Measurements from ENCODE around the gene TBL1XR1. TPM values are rescaled to one million over a fixed set of nuclear protein-coding genes. Genes with fewer than 3 reads are reported as not detected.

The TBL1XR1 gene
- total RNA-seq, 1 experiment from 2014 or later = 175 TPM

- no peaks in the 10 kb centered on the region for H3K79me2 ChIP-seq (ENCODE audit: insufficient read depth, low read length)
- no peak overlapping the region for H3K14ac ChIP-seq (ENCODE audit: insufficient read depth, low read length)
- TF ChIP-seq, protein P1, sequence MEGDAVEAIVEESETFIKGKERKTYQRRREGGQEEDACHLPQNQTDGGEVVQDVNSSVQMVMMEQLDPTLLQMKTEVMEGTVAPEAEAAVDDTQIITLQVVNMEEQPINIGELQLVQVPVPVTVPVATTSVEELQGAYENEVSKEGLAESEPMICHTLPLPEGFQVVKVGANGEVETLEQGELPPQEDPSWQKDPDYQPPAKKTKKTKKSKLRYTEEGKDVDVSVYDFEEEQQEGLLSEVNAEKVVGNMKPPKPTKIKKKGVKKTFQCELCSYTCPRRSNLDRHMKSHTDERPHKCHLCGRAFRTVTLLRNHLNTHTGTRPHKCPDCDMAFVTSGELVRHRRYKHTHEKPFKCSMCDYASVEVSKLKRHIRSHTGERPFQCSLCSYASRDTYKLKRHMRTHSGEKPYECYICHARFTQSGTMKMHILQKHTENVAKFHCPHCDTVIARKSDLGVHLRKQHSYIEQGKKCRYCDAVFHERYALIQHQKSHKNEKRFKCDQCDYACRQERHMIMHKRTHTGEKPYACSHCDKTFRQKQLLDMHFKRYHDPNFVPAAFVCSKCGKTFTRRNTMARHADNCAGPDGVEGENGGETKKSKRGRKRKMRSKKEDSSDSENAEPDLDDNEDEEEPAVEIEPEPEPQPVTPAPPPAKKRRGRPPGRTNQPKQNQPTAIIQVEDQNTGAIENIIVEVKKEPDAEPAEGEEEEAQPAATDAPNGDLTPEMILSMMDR (conservative IDR thresholded peaks at IDR 0.05) = no peak
- no peaks in the 10 kb centered on the region; a peak in 1 of 5 replicates for H3K9me3 Mint-ChIP-seq
- no peak overlapping the region for H4K91ac ChIP-seq (ENCODE audit: insufficient read length, low read depth, low read length)
- H3K27ac Mint-ChIP-seq = peak overlapping the region in 1 of 3 experiments; percentile 11; a peak in 2 of 7 replicates
- H3K23me2 ChIP-seq (ENCODE audit: insufficient read length, low read depth, low read length, poor library complexity, severe bottlenecking) = no peaks in the 10 kb centered on the region
- no peak overlapping the region for H2BK120ac ChIP-seq (ENCODE audit: low read depth, low read length, poor library complexity, severe bottlenecking)
- no peak overlapping the region for H3T11ph ChIP-seq (ENCODE audit: low read length)
- H3K4me2 ChIP-seq (ENCODE audit: insufficient read depth, insufficient read length, low read length) = no peak overlapping the region
- no peak overlapping the region for H2BK20ac ChIP-seq (ENCODE audit: low read depth, low read length, poor library complexity, severe bottlenecking)
- H3K56ac ChIP-seq (ENCODE audit: insufficient read length, low read depth, low read length) = no peak overlapping the region
- no peak overlapping the region for H2AK5ac ChIP-seq (ENCODE audit: insufficient read length, low read length)
- H3K4me1 Mint-ChIP-seq = peaks cover 0 to 3% of the 10 kb centered on the region in 2 experiments; a peak in 1 of 4 replicates
- no peak overlapping the region for H2BK12ac ChIP-seq (ENCODE audit: insufficient read length, low read depth, low read length)
- H2BK15ac ChIP-seq (ENCODE audit: low read depth, low read length) = no peak overlapping the region
- no peaks in the 10 kb centered on the region for H4K20me1 ChIP-seq (ENCODE audit: control insufficient read depth, insufficient read depth, insufficient read length)
- H4K8ac ChIP-seq (replicated peaks; ENCODE audit: insufficient read length, low read depth, low read length) = no peak overlapping the region
- no peak overlapping the region for H3K4me3 Mint-ChIP-seq
- no peaks in the 10 kb centered on the region for H3K4me1 ChIP-seq (ENCODE audit: insufficient read depth, low read length)
- no peak overlapping the region for H4K5ac ChIP-seq (ENCODE audit: insufficient read length, low read depth, low read length)
- H3K4ac ChIP-seq (ENCODE audit: low read depth, low read length) = no peak overlapping the region
- H2AFZ ChIP-seq (ENCODE audit: low read length) = no peak overlapping the region
- no peak overlapping the region for H3K23ac ChIP-seq (ENCODE audit: insufficient read length, low read depth, low read length)
- H3K79me1 ChIP-seq (ENCODE audit: insufficient read depth, low read depth, low read length, poor library complexity, severe bottlenecking) = no peaks in the 10 kb centered on the region
- no peak for DNase-seq
- no peak overlapping the region for H3K27ac ChIP-seq (ENCODE audit: insufficient read length, low read depth, low read length)
- no peaks in the 10 kb centered on the region for H3K27me3 ChIP-seq (ENCODE audit: insufficient read depth, low read length)
- no CpG with 5 or more reads among the region's 3 CpGs for WGBS (ENCODE audit: extremely low coverage, insufficient read length, low lambda C conversion rate)
- H3K18ac ChIP-seq (ENCODE audit: insufficient read length, low read depth, low read length) = no peak overlapping the region
- no peak overlapping the region for H2BK5ac ChIP-seq (ENCODE audit: insufficient read length, low read length)
- H3K9me3 ChIP-seq (ENCODE audit: control insufficient read depth, low read depth, low read length) = no peaks in the 10 kb centered on the region
- no peaks in the 10 kb centered on the region for H3K36me3 Mint-ChIP-seq (ENCODE audit: insufficient read depth in 1 of 3, low read depth in 3 of 3)
- no peaks in the 10 kb centered on the region for H3K27me3 Mint-ChIP-seq (ENCODE audit: low read depth)
- H3K9ac ChIP-seq (ENCODE audit: extremely low read depth, insufficient read length, low read length) = no peak overlapping the region
Measured at GRCh38 chr3:177221744-177222143, 24.5 kb upstream of the TBL1XR1 start.

Data from H9 (cell line).